NCI-H2196 treated with DMSO at 0.1 percent for 48 hours (cell line): ENCODE data around the gene ADAMTS4.
"Not testable (repeated sequence)": the region's sequence is repeated elsewhere in the genome, so short reads cannot be mapped to it uniquely, and the experiment has no call there.

ENCODE experiments used
- DNase-seq: peaks from one replicate; lab custom pipeline; 2025; ENCODE audit not compliant: unreplicated experiment; lab: John Stamatoyannopoulos, UW

ADAMTS4 gene, protein sequence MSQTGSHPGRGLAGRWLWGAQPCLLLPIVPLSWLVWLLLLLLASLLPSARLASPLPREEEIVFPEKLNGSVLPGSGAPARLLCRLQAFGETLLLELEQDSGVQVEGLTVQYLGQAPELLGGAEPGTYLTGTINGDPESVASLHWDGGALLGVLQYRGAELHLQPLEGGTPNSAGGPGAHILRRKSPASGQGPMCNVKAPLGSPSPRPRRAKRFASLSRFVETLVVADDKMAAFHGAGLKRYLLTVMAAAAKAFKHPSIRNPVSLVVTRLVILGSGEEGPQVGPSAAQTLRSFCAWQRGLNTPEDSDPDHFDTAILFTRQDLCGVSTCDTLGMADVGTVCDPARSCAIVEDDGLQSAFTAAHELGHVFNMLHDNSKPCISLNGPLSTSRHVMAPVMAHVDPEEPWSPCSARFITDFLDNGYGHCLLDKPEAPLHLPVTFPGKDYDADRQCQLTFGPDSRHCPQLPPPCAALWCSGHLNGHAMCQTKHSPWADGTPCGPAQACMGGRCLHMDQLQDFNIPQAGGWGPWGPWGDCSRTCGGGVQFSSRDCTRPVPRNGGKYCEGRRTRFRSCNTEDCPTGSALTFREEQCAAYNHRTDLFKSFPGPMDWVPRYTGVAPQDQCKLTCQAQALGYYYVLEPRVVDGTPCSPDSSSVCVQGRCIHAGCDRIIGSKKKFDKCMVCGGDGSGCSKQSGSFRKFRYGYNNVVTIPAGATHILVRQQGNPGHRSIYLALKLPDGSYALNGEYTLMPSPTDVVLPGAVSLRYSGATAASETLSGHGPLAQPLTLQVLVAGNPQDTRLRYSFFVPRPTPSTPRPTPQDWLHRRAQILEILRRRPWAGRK

DNA sequence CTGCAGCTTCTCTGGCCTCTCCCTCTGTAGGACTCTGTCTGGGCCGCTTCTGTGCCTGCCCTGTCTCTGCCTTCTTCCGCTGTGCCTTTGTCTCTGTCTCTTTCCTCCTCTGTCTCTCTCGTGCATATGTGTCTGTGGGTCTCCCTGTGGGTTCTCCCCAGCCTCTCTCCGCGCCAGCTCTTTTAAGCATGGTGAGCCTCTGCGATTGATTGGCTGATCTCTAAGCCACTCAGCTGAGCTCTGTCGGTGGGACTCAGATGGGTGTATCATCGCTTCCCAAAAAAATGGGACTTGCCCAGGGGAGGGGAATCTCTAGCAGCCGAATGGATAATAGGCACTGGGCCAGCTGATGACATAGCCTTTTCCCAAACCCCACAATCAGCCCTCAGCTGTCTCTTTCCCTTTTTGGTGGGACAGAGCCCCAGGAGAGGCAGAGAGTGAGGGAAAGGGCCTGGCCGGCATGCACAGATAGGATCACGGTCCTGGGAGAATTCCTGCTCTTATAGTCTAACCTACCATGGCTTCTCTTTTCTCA is at the start of gene ADAMTS4:
ADAMTS4 (minus strand) TSS at position 158 of the 535 bp plus-strand sequence. CDS start 427 bp downstream, outside the sequence.
- DNase-seq: no peak

DNA sequence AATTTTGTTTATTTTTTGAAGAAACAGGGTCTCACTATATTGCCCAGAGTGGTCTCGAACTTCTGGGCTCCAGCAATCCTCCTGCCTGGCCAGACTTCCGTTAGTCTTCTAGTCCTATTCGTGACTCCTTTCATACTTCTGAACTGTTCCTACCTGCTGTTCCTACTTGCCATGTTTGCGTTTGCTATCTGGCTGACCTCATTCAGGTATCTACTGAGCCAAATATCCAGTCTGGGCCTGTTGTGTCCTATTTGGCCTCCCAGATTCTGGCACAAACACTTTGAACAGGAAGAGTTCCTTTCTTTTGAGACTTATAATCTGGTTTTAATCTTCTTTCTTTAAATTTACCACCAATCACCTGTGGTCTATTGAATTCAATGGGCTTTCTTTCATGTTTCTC is 46.0 kb upstream of the ADAMTS4 start:
- DNase-seq: no peak

DNA sequence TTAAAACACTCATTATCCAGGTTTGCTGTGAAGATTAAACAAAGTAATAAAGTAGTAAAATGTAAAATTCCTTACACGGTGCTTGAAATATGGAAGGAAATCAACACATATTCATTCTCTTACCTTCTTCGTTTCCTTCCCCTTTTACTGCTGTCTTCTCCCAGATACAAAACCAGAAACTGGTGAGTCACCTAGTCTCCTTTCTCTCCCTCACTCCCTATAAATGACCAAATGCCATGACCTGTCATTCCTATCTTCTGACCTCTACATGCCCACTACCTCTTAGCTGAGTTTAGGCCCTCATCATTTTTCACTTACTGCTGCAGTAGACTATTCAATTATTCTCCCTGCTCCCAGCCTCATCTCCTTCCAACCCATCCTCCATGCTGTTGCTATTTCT is 43.5 kb upstream of the ADAMTS4 start:
- no peak for DNase-seq

DNA sequence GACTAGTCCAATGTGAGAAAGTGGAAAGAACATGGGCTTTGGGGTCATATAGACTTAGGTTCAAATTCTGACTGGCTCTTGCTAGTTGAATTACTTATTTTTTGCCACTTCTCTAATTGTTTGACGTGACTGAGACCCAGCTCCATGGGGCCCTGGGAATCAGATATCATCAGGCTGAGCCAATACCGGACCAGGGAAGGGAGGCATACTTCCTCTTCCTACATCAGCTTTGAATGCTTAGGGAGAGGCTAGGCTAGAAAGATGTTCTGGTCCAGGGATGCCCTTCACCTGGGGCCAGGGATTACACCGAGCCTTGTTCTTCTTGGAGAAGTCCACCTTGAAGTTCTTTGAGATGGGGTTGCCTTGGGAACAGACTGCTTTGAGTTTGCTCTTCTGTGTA is 42.8 kb upstream of the ADAMTS4 start:
- DNase-seq: no peak

DNA sequence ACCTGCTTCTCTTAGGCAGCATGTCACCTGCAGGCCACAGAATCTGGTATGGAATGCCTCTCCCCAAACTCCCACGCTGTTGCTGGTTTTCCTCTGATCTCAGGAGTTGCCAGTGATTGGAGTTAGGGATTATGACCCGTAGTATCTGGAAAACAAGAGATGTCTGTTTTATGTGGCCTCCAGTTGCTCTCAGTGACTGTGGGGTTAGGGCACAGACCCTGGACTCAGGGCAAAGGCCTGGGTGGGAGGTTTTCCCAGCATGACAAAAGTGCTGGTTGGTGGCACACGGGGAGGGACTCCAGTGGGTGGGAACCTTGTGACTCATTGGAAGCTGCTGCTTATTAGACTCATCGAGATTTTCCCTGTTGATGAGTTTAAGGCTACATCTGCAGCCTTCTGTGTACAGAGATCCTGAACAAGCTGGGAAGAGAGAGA is 39.2 kb upstream of the ADAMTS4 start, which contains the start of gene NR1I3:
NR1I3 (minus strand) TSS at position 165 of the 435 bp plus-strand sequence. CDS start 1,638 bp downstream, outside the sequence.
- no peak for DNase-seq

DNA sequence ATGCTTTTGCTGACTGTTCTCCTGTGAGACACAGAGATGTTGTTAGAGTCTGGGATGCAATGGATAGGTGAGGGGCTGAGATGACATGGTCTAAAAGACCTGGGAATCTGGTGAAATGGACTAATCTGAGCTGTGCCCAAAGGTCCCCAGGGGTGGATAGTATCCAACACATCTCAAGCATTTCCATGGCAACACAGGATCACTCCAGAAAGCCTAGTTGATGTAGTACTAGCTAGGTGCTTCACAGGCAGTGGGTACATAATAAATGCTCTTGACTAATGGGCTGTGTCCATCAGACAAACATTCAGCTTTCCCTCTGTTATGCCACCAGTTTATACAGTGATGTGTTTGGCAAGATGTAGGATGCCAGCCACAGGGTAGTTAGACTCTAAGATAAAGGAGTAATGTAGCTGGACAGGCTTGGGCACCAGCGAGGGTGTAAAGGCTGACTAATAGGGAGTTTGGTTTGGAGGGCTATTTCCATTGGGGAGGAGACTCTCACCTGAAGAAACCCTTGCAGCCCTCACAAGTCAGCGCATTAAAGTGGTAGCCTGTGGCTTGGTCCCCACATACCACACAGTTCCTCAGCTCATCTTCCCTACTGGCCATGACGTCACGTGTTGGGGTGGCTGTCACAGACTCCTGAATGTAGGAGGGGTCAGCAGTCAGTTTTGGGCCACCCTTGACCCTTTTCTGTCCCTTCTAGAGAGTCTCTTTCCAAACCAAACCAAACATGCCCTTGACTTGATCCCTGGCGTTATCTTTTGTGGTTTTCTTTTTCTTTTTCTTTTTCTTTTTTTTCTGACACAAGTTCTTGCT is 37.3 kb upstream of the ADAMTS4 start:
- no peak for DNase-seq

DNA sequence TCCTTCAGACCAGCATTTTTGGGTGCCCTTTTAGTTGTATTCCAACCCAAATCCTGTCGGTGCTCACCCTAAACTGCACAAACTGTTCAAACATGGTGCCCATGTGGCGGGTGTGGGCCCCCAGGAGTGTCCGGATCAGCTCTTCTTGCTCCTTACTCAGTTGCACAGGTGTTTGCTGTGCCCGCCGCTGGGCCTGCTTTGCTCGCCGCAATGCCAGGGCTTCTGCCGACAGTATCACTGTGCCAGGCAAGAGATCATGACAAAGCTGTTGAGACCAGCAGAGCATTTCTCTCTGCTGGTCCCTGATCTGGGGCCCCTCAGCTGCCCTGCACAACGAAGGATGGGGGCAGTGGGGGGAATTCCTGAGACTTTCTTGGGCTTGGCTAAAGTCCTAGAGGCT is 34.2 kb upstream of the ADAMTS4 start:
- DNase-seq: no peak

DNA sequence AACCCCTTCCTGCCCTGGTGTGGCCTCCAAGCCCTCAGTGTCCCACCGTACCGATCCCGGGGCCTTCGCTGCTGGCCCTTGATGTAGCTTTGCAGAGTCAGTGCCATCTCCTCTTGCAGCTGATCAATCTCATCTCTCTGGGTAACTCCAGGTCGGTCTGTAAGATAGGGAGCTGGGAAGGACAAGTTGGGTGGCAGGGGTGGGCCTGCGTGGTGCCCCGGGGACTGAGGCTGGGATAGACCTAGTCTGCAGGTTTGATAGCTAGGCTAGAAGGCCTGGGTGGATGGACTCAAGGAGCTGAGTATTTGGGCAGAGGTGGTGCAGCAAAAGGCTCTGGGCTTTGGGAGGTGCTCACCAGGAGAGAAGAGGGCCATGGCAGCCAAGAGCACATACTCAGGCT is 31.9 kb upstream of the ADAMTS4 start:
- no peak for DNase-seq

DNA sequence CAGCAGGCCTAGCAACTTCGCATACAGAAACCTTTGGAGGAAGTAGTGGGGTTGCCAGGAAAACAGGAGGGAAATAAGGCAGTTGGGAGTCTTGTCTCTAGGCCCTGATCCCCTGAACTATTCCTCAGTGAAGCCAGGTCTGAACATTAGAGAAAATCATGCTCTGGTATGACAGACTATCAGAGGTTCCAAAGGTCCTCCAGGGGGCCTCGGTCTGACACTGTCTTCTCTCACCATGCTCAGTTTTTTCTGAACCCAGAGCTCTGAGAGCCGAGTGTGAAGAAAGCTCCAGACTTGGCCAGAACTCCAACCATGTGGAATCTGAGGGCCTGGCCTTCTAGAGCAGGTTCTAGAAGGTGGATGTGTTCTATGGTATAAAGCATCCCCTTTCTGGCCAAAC is 31.0 kb upstream of the ADAMTS4 start:
- DNase-seq: no peak

DNA sequence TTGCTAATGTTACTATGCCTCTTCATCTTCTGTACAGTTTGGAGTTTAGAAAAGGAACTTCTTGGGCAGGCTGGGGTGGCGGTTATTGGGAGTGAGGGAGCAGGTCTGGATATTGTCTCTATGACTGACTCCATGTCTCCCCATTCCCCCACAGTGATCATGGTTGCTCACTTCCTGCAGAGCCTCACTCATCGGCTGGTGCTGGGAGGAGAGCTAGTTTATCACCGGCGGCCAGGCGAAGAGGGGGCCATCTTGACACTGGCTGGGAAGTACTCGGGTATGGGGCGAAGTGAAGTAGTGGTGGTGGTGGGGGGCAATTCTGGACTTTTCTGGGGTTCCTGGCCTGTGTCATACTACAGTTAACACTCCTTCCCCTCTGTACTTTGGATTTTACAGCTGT is 29.2 kb upstream of the ADAMTS4 start:
- no peak for DNase-seq

DNA sequence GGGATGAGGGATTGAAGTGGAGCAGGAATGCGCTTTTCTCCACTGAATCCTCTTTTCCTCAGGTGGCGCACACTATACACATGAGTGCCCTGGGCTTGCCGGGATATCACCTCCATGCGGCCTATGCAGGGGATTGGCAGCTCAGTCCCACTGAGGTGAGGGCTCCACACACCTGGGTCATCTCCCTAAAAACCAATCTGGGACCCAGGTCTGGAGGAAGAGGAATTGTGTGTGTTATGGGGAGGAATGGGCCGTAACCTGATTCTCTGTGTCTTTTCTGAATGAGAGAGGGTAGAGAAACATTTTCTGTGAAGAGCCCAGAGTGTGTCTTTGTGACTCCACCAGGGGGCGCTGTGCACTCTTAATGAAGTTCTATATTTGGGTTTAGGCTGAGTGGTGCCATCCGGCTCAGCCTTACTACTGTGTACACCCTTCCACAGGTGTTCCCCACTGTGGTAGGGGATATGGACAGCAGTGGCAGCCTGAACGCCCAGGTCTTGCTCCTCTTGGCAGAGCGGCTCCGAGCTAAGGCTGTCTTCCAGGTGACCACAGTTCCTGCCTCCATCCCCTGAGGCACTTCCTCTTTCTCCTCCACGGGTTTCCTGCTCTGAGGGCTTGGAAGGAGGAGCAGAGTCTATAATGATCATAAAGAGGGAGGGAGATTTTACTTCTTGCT is 28.5 kb upstream of the ADAMTS4 start:
- DNase-seq: peak; percentile 55

DNA sequence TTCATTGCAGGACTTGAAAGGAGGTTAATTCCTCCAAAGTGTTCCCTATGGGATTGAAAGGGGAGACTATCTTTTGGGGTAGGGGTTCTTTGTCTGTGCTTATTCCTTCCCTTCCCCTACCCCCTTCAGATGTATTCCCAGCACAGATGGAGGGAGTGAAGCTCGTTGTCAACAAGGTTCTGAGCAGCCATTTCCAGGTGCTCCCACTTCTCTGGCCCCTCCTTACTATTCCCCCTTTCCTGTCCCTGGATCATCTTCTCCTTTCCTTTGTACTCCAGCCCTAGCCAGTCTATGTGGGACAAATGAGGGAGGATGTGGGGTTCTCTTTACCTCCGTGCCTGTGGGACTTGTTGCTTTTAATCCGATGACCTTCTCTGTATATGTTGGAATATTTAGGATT is 27.9 kb upstream of the ADAMTS4 start:
- DNase-seq: no peak

DNA sequence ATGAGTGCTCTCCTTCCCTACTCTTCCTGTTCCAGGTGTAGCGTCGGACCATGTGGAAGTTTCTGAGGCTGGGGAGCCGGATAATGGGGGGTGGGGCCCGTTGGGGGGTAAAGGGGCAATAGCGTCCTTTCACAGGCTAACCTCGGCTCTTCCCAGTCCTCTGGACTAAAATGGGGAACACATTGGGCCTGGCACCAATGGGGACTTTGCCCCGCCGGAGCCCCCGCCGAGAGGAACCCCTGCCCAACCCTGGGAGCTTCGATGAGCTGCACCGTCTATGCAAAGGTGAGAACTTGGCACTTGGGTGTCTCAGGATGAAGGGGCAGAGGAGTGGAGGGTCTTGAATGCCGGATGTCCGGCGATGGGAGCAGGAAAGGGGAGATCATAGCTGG is 27.5 kb upstream of the ADAMTS4 start:
- no peak for DNase-seq

DNA sequence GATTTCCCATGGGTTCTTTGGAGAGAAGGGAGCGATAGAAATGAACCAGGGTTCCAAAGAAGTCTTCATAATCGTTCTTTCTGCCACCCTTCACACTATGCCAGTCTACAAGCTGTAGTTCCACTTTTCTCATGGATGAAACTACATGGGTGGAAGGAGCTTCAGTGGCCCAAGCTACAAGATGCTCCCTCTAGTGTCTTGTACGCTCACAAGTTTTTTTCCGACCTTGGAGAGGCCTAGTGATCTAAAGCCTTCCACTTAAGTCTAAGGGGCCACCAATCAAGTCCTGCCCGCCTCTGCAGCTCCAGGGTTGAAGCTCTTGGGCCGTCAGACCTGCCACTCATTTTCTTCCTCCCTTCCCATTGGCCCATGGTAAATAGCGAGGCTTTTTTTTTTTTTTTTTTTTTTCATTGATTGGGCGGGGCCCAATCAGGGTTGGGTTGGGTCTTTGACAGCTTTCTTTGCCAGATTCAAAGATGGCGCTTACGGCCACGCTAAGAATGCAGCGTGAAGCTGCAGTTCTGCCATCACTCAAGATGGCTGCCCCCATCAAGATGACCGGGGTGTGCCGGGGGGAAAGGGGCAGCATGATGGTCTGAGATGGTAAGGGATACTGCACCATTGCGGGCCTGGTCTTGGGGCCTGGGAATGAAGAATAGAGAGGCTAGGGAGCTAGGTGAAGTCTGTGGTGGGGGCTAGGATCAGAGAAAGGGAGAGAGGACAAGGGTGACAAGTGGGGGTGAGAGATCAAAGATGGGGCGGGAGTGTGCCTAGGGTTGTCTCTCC is 26.9 kb upstream of the ADAMTS4 start, which contains the start of gene TOMM40L:
TOMM40L (plus strand) TSS at position 527 of the 786 bp plus-strand sequence. CDS start 430 bp downstream, outside the sequence.
- peak; percentile 86 for DNase-seq

DNA sequence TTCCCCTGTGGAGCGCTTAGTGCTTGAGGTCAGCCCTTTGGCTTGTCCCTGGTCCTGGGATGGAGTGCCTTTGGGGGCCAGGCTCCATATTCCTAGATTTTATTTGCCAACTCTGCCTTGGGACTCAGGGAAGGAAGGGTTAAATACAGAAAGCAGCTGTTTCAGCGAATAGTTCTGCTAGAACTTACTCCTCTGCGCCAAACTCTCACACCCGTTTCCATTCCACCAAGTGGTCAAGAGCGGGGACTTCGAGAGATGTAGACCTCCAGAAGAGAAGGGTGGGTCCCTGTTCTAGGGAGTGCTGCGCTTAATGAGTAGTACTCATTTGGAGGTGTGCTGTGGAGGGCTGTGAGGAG is 26.3 kb upstream of the ADAMTS4 start:
- no peak for DNase-seq

DNA sequence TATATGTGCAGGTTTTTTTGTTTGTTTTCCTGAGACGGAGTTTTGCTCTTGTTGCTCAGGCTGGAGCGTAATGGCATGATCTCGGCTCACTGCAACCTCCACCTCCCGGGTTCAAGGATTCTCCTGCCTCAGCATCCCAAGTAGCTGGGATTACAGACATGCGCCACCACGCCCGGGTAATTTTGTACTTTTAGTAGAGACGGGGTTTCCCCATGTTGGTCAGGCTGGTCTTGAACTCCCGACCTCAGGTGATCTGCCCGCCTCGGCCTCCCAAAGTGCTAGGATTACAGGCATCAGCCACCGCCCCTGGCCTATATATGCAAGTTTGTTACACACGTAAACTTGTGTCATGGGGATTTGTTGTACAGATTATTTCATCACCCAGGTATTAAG is 25.8 kb upstream of the ADAMTS4 start:
- DNase-seq: not testable (repeated sequence)

DNA sequence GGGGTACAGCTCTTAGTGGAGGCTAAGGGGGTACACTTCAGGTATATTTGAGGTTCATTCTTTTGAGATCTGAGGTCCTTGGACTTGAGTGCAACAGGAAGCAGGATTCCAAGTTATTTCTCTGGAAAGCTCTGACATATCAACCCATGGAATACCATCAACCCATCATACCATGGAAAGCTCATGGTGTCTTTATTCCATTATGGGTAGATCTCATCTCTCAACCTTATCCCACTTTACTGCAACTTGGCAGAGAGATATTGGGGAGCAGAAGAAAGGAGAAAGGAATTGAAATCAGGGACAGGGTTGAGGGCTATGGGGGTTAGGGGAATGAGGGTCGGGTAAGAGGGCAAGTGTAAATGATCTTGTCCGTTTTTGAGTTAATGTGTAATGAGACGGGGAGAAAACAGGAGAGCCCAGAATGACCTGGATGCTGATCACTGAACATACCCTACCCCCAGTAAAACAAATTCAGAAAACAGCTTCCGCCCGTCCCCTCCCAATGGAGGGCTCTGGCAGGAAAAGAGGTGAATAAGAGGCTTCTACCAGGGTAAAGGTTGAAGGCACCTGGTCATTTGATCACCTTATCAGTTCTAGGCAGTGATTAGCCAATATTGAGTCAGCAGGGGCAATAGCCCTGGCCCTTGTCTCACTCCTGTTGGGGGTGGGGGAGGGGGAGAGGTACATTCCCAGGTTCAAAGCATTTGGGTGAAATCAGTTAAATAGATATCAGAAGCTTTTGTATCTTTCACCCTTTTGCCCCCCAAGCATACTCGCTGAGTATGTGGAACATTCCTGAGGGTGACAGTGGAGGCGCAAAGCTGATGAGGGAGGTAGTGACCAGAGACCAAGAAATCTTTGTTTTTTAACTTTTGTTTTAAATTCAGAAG is 25.2 kb upstream of the ADAMTS4 start:
- DNase-seq: no peak

DNA sequence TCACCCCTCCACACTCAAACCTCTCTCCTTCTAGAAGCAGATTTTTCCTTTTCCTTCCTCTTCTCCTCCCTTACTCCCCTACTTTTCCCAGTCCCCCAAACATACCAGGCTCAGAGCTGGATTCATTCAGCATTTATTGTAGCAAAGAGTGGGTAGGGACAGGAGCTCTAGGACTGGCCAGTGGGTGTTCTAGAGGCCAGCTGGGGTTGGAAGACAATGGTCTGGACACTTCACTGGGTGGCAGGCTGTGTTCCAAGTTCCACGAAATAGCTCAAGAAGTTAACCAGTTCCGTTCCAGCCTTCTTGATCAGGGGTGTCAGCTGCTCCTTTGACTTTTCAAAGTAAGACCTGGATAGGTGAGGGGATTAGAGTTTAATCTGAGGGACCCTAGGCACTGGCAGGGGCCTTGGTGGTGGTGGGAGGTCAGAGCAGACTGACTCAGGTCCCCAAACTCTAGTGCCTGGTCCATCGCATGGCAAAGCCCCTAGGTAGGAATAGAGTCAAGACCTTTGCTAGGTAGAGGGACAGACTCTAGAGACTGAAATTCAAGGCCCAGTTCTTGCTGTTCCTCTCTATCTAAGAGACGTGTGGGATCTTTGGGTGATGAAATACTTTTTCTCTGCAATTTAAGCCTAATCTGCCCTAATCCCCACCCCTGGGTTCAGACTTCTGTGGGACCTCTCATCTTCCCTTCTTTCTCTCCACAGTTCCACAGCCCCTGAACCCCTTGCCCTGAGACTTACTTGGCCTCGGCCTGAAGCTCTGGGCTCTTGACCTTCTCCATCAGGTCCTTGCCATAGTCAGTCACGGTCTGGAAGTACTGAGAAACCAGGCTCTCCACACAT is 23.5 kb upstream of the ADAMTS4 start:
- no peak for DNase-seq
